HepG2 (cell line): ENCODE data around the gene ACVR1B. TPM values are rescaled to one million over a fixed set of nuclear protein-coding genes. Genes with fewer than 3 reads are reported as not detected.

Experiments used
- HMGXB4 ChIP-seq, 2 experiments: sonication (generic) in 1 of 2; formaldehyde crosslinking in 1 of 2; IDR thresholded peaks; 2 replicates each; pipeline versions ENCODE4 v1.4.0 to v1.6.1; 2018 to 2020; ENCODE audit warnings: missing genetic modification reagents in 2 of 2, borderline replicate concordance in 1 of 2, low read depth in 1 of 2, mild to moderate bottlenecking in 1 of 2, missing biosample characterization in 1 of 2
- POGZ ChIP-seq: sonication (generic); formaldehyde crosslinking; IDR thresholded peaks from 2 replicates; pipeline ENCODE4 v1.4.0; 2020; ENCODE audit warnings: mild to moderate bottlenecking, missing genetic modification reagents
- PRDM15 ChIP-seq: sonication (generic); formaldehyde crosslinking; IDR thresholded peaks from 2 replicates; pipeline ENCODE4 v1.4.0; 2020; ENCODE audit warnings: missing genetic modification reagents
- RFX3 ChIP-seq: IDR thresholded peaks from 2 replicates; pipeline ENCODE4 v1.6.1; 2016; ENCODE audit warnings: missing biosample characterization, missing genetic modification reagents
- SIN3A ChIP-seq: IDR thresholded peaks from 2 replicates; pipeline ENCODE4 v1.6.1; 2011; ENCODE audit warnings: low read depth, mild to moderate bottlenecking, control low read depth, low read length, borderline replicate concordance
- SMAD1 ChIP-seq: sonication (generic); formaldehyde crosslinking; IDR thresholded peaks from 2 replicates; pipeline ENCODE4 v1.4.0; 2020; ENCODE audit warnings: missing genetic modification reagents, low read depth, mild to moderate bottlenecking, borderline replicate concordance
- SRSF1 ChIP-seq: fragments of 200-400 bp; formaldehyde crosslinking; optimal IDR thresholded peaks from 2 replicates; pipeline ENCODE3; 2017; ENCODE audit warnings: mild to moderate bottlenecking, low read depth, low read length, moderate library complexity
- ZNF318 ChIP-seq: sonication (generic); formaldehyde crosslinking; IDR thresholded peaks from 2 replicates; pipeline ENCODE4 v1.4.0; 2020; ENCODE audit warnings: mild to moderate bottlenecking, missing genetic modification reagents
- ZNF430 ChIP-seq: sonication (generic); formaldehyde crosslinking; IDR thresholded peaks from 2 replicates; pipeline ENCODE4 v1.9.0; 2021; ENCODE audit warnings: mild to moderate bottlenecking, missing genetic modification reagents
- ZNF790 ChIP-seq: sonication (generic); formaldehyde crosslinking; IDR thresholded peaks from 2 replicates; pipeline ENCODE4 v1.8.0; 2022; ENCODE audit warnings: missing genetic modification reagents, mild to moderate bottlenecking, borderline replicate concordance
- polyA plus RNA-seq, 8 experiments: library from polyadenylated mRNA; depleted of rRNA in 3 of 8; stranded (reverse) in 7 of 8; unstranded in 1 of 8; fragments of >200 nt; fragmentation: Illumina TruSeq in 4 of 8; extraction: Trizol in 4 of 8; gene quantifications; 2 replicates each; pipeline versions ENCODE4 v1.2.1 to v1.2.3, GENCODE V29; 2011 to 2016; ENCODE audit warnings: low read depth in 4 of 8, missing spikeins in 1 of 8, mixed read lengths in 1 of 8; ENCODE audit not compliant: insufficient read depth in 1 of 8
- total RNA-seq, 5 experiments: library from RNA; depleted of rRNA; stranded (reverse); fragments of >200 nt; fragmentation: Illumina TruSeq; extraction: Trizol; gene quantifications; 2 replicates each; pipeline ENCODE4 v1.2.3, GENCODE V29; 2016; ENCODE audit warnings: low read depth in 1 of 5
- TF ChIP-seq, protein P1 (sequence below): sonication (generic); formaldehyde crosslinking; IDR thresholded peaks from 2 replicates; pipeline ENCODE4 v1.4.0; 2020; ENCODE audit warnings: missing genetic modification reagents

ACVR1B gene
- total and polyA plus RNA-seq, 2 of the 13 experiments (the other 11 are each of a cell fraction or from before 2014, with no cell fraction given), result 8.9 to 12.1 TPM

- TF ChIP-seq HMGXB4 (CRISPR knock-in tag; IDR thresholded peaks at IDR 0.05; ENCODE audit: borderline replicate concordance in 1 of 2, low read depth in 1 of 2) (peak; percentile 19 to 54; a peak in 3 of 4 replicates), PRDM15 (0 out of 2 replicates have a peak, but pooled peaks have one; percentile 43), RFX3 (no peak), SIN3A (peak; percentile 38; the same call in 1 of the 2 replicates), ZNF430 (CRISPR knock-in tag) (peak; percentile 47; the same call in 1 of the 2 replicates), ZNF790 (no peak), SMAD1 (CRISPR knock-in tag) (0 out of 2 replicates have a peak, but pooled peaks have one; percentile 40), POGZ (CRISPR knock-in tag) (peak; percentile 23; the same call in 1 of the 2 replicates), SRSF1 (no peak), ZNF318 (CRISPR knock-in tag) (no peak)
- TF ChIP-seq, protein P1, sequence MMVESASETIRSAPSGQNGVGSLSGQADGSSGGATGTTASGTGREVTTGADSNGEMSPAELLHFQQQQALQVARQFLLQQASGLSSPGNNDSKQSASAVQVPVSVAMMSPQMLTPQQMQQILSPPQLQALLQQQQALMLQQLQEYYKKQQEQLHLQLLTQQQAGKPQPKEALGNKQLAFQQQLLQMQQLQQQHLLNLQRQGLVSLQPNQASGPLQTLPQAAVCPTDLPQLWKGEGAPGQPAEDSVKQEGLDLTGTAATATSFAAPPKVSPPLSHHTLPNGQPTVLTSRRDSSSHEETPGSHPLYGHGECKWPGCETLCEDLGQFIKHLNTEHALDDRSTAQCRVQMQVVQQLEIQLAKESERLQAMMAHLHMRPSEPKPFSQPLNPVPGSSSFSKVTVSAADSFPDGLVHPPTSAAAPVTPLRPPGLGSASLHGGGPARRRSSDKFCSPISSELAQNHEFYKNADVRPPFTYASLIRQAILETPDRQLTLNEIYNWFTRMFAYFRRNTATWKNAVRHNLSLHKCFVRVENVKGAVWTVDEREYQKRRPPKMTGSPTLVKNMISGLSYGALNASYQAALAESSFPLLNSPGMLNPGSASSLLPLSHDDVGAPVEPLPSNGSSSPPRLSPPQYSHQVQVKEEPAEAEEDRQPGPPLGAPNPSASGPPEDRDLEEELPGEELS, result 0 out of 2 replicates have a peak, but pooled peaks have one; percentile 26
Observed at GRCh38 chr12:52032804-52033445, 81.4 kb downstream of the ACVR1B start (continued).
